WTC11 (cell line): ENCODE data around the gene OPCML. TPM values are rescaled to one million over a fixed set of nuclear protein-coding genes. Genes with fewer than 3 reads are reported as not detected.

Experiments
- ATAC-seq: fragments of 200-7000 bp; cut with Tn5 transposase; 2 replicates; pipeline ENCODE4 v1.10.0; 2021; ENCODE audit warnings: mild to moderate bottlenecking, moderate library complexity
- CTCF ChIA-PET: fragments of 300-600 bp; sonication (Branson Sonifier 250); formaldehyde crosslinking; loops from one replicate; lab custom pipeline; 2021; ENCODE audit warnings: antibody characterized with exemption; lab: Charles Lee
- POLR2A ChIA-PET: fragments of 350-600 bp; sonication (Branson Sonifier 250); formaldehyde crosslinking; loops from one replicate; lab custom pipeline; 2021; ENCODE audit warnings: antibody characterized with exemption; lab: Charles Lee
- DNase-seq: peaks from one replicate; pipeline ENCODE4 v3.0.0; 2021; ENCODE audit warnings: low spot score
- H3K27ac Mint-ChIP-seq: 2 replicates; pipeline ENCODE4 v1.8.0; 2021; ENCODE audit warnings: mixed read lengths
- H3K27me3 Mint-ChIP-seq: 2 replicates; pipeline ENCODE4 v1.8.0; 2021; ENCODE audit warnings: low read depth, mild to moderate bottlenecking, moderate library complexity, mixed read lengths
- H3K36me3 Mint-ChIP-seq: 2 replicates; pipeline ENCODE4 v1.8.0; 2021; ENCODE audit warnings: mixed read lengths
- H3K4me1 Mint-ChIP-seq: 2 replicates; pipeline ENCODE4 v1.8.0; 2022; ENCODE audit warnings: mixed read lengths
- H3K4me3 Mint-ChIP-seq: 2 replicates; pipeline ENCODE4 v1.8.0; 2021; ENCODE audit warnings: mild to moderate bottlenecking, moderate library complexity, mixed read lengths
- H3K9me3 Mint-ChIP-seq: 2 replicates; pipeline ENCODE4 v1.8.0; 2021; ENCODE audit warnings: mixed read lengths
- GABPB1 ChIP-seq: sonication (generic); formaldehyde crosslinking; IDR thresholded peaks from 2 replicates; pipeline ENCODE4 v1.8.1; 2023; ENCODE audit warnings: mild to moderate bottlenecking, missing genetic modification reagents
- JAZF1 ChIP-seq: fragments of 250-450 bp; sonication (Bioruptor Pico); IDR thresholded peaks from 2 replicates; pipeline ENCODE4 v1.9.0; 2021; ENCODE audit warnings: moderate library complexity, mild to moderate bottlenecking, inconsistent platforms
- NFE2L1 ChIP-seq: sonication (generic); formaldehyde crosslinking; IDR thresholded peaks from 2 replicates; pipeline ENCODE4 v1.8.1; 2023; ENCODE audit warnings: missing genetic modification reagents
- NFYB ChIP-seq: sonication (generic); formaldehyde crosslinking; conservative IDR thresholded peaks from 2 replicates; pipeline ENCODE4 v1.8.0; 2022; ENCODE audit warnings: low read depth, missing genetic modification reagents
- NR3C1 ChIP-seq: sonication (generic); formaldehyde crosslinking; conservative IDR thresholded peaks from 2 replicates; pipeline ENCODE4 v1.8.1; 2023; ENCODE audit warnings: low read depth, mild to moderate bottlenecking, missing genetic modification reagents
- RORB ChIP-seq: fragments of 250-450 bp; sonication (Bioruptor Pico); IDR thresholded peaks from 2 replicates; pipeline ENCODE4 v1.9.0; 2021; ENCODE audit warnings: mild to moderate bottlenecking
- SMAD3 ChIP-seq: sonication (generic); formaldehyde crosslinking; IDR thresholded peaks from 2 replicates; pipeline ENCODE4 v1.8.0; 2022; ENCODE audit warnings: missing genetic modification reagents, mild to moderate bottlenecking, borderline replicate concordance
- ZNF317 ChIP-seq: sonication (generic); formaldehyde crosslinking; IDR thresholded peaks from 2 replicates; pipeline ENCODE4 v1.8.1; 2023; ENCODE audit warnings: low read depth, mild to moderate bottlenecking, moderate library complexity, missing genetic modification reagents, borderline replicate concordance
- ZNF423 ChIP-seq: fragments of 250-450 bp; sonication (Bioruptor Pico); IDR thresholded peaks from 2 replicates; pipeline ENCODE4 v2.1.2; 2022; ENCODE audit warnings: mild to moderate bottlenecking, moderate library complexity
- total RNA-seq: library from RNA; stranded (reverse); gene quantifications from 3 replicates; pipeline ENCODE4 v1.2.3, GENCODE V29; 2021
- TF ChIP-seq, protein P1 (sequence below): sonication (generic); formaldehyde crosslinking; IDR thresholded peaks from 2 replicates; pipeline ENCODE4 v1.8.1; 2022; ENCODE audit warnings: low read depth, missing genetic modification reagents, borderline replicate concordance
- TF ChIP-seq, protein P2 (sequence below): sonication (generic); formaldehyde crosslinking; IDR thresholded peaks from 2 replicates; pipeline ENCODE4 v1.8.1; 2022; ENCODE audit warnings: low read depth, mild to moderate bottlenecking, moderate library complexity, missing genetic modification reagents, borderline replicate concordance
- TF ChIP-seq, protein P3 (sequence below): sonication (generic); formaldehyde crosslinking; IDR thresholded peaks from 2 replicates; pipeline ENCODE4 v1.8.1; 2022; ENCODE audit warnings: mild to moderate bottlenecking, moderate library complexity, missing genetic modification reagents
- TF ChIP-seq, protein P4 (sequence below): fragments of 250-450 bp; sonication (Bioruptor Pico); conservative IDR thresholded peaks from 2 replicates; pipeline ENCODE4 v1.9.0; 2021; ENCODE audit warnings: mild to moderate bottlenecking
- TF ChIP-seq, protein P5 (sequence below): fragments of 250-450 bp; sonication (Bioruptor Pico); IDR thresholded peaks from 2 replicates; pipeline ENCODE4 v1.9.0; 2021; ENCODE audit warnings: mild to moderate bottlenecking
- TF ChIP-seq, protein P6 (sequence below): sonication (generic); formaldehyde crosslinking; IDR thresholded peaks from 2 replicates; pipeline ENCODE4 v1.8.0; 2023; ENCODE audit warnings: missing genetic modification reagents, mild to moderate bottlenecking, borderline replicate concordance

The OPCML gene
- total RNA-seq, 1 experiment from 2014 or later: 1.5 TPM

DNA sequence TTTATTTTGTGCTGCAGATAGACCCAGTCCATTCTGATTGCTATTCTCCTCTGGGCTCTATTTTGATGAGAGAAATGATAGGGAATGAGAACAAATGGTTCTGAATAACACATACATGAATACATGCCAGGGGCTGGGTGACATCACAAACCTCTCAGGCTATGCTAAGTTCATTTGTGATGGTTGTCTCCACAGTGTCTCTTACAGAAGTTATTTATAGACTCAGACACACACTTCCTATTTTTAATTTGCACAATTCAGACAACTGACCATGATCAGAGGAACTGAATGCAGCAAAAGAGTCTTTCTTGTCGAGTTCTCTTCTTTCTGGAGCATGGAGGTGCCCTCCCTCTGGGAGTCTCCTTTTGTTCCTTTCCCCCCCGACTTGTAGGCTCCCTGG lies 991.7 kb downstream of the OPCML start:
- no peak overlapping the region for H3K4me3 Mint-ChIP-seq
- CTCF ChIA-PET: no interaction called here
- H3K36me3 Mint-ChIP-seq: no peaks in the 10 kb centered on the region
- H3K9me3 Mint-ChIP-seq: peaks cover 2% of the 10 kb centered on the region
- no peak overlapping the region for H3K27ac Mint-ChIP-seq
- TF ChIP-seq, protein P1, sequence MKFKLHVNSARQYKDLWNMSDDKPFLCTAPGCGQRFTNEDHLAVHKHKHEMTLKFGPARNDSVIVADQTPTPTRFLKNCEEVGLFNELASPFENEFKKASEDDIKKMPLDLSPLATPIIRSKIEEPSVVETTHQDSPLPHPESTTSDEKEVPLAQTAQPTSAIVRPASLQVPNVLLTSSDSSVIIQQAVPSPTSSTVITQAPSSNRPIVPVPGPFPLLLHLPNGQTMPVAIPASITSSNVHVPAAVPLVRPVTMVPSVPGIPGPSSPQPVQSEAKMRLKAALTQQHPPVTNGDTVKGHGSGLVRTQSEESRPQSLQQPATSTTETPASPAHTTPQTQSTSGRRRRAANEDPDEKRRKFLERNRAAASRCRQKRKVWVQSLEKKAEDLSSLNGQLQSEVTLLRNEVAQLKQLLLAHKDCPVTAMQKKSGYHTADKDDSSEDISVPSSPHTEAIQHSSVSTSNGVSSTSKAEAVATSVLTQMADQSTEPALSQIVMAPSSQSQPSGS (CRISPR knock-in tag): no peak
- TF ChIP-seq ZNF423: no peak
- no peak for TF ChIP-seq ZNF317 (CRISPR knock-in tag)
- TF ChIP-seq RORB: no peak
- TF ChIP-seq, protein P2, sequence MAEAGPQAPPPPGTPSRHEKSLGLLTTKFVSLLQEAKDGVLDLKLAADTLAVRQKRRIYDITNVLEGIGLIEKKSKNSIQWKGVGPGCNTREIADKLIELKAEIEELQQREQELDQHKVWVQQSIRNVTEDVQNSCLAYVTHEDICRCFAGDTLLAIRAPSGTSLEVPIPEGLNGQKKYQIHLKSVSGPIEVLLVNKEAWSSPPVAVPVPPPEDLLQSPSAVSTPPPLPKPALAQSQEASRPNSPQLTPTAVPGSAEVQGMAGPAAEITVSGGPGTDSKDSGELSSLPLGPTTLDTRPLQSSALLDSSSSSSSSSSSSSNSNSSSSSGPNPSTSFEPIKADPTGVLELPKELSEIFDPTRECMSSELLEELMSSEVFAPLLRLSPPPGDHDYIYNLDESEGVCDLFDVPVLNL (CRISPR knock-in tag): no peak
- TF ChIP-seq, protein P3, sequence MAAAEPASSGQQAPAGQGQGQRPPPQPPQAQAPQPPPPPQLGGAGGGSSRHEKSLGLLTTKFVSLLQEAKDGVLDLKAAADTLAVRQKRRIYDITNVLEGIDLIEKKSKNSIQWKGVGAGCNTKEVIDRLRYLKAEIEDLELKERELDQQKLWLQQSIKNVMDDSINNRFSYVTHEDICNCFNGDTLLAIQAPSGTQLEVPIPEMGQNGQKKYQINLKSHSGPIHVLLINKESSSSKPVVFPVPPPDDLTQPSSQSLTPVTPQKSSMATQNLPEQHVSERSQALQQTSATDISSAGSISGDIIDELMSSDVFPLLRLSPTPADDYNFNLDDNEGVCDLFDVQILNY: no peak
- TF ChIP-seq, protein P4, sequence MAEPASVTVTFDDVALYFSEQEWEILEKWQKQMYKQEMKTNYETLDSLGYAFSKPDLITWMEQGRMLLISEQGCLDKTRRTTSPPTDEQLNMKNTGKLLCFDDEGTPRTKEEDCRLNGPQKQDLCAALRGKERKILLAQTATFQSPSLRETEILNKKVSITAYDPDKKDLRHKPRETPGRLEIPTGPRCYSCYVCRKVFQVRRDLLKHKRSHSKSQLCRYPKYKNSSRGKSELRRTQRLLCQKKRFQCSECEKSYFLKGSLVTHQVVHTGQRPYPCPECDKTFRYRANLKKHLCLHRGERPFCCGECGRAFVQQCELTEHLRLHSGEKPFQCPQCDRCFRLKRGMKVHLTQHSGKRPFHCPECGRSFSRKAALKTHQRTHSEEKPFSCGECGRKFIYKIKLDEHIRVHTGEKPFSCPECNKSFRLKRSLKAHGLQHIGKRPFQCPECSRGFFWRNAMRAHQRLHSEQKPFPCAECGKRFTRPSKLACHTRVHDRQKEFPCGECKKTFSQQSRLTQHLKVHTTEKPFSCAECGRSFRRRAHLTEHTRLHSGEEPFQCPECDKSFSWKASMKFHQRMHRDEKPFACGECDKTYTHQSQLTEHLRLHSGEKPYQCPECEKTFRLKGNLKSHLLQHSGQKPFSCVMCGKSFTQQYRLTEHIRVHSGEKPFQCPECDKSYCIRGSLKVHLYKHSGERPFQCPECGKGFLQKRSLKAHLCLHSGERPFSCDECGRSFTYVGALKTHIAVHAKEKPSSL (CRISPR knock-in tag): no peak
- no peak for TF ChIP-seq NFE2L1
- TF ChIP-seq GABPB1: no peak
- DNase-seq: no peak
- no peaks in the 10 kb centered on the region for H3K4me1 Mint-ChIP-seq
- POLR2A ChIA-PET: no interaction called here
- no peaks in the 10 kb centered on the region for H3K27me3 Mint-ChIP-seq
- no peak for ATAC-seq

DNA sequence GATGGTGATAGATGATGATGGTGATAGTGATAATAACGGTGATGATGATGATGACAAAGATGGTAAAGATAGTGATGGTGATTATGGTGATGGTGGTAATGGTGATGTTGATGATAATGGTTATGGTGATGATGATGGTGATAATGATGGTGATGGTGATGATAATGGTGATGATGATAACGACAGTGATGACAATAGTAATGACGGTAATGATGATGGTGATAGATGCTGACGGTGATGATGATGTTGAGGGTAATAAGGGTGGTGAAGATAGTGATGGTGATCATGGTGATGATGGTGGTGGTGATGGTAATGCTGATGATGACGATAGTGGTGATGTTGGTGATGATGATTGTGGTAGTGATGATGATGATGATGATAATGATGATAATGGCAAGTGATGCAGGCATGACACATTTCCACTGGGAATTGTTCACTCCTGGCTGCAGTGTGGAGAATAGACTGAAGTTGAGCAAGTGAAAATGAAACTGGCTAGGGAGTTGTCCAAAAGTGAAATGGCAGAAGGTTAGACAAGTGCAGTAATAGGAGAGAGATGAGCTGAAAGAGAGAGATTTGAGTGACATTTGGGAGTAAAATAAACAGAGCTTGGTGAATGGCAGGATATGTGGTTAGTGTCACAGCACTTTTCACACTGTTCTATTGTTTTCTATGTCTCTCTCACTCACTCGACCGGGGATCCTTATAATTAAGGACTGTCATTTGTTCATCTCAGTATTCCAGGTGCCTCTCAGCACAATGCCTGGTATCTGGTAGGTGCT lies 992.5 kb downstream of the OPCML start:
- Mint-ChIP-seq H3K9me3 (no peaks in the 10 kb centered on the region), H3K27ac (no peak overlapping the region), H3K4me3 (no peak overlapping the region), H3K27me3 (no peaks in the 10 kb centered on the region), H3K36me3 (no peaks in the 10 kb centered on the region), H3K4me1 (no peaks in the 10 kb centered on the region)
- ATAC-seq (no peak), DNase-seq (no peak)
- POLR2A ChIA-PET: no interaction called here
- TF ChIP-seq SMAD3 (no peak), JAZF1 (CRISPR knock-in tag) (no peak), NR3C1 (CRISPR knock-in tag) (no peak), NFYB (no peak)
- TF ChIP-seq, protein P5, sequence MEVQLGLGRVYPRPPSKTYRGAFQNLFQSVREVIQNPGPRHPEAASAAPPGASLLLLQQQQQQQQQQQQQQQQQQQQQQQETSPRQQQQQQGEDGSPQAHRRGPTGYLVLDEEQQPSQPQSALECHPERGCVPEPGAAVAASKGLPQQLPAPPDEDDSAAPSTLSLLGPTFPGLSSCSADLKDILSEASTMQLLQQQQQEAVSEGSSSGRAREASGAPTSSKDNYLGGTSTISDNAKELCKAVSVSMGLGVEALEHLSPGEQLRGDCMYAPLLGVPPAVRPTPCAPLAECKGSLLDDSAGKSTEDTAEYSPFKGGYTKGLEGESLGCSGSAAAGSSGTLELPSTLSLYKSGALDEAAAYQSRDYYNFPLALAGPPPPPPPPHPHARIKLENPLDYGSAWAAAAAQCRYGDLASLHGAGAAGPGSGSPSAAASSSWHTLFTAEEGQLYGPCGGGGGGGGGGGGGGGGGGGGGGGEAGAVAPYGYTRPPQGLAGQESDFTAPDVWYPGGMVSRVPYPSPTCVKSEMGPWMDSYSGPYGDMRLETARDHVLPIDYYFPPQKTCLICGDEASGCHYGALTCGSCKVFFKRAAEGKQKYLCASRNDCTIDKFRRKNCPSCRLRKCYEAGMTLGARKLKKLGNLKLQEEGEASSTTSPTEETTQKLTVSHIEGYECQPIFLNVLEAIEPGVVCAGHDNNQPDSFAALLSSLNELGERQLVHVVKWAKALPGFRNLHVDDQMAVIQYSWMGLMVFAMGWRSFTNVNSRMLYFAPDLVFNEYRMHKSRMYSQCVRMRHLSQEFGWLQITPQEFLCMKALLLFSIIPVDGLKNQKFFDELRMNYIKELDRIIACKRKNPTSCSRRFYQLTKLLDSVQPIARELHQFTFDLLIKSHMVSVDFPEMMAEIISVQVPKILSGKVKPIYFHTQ (CRISPR knock-in tag): no peak
- TF ChIP-seq, protein P6, sequence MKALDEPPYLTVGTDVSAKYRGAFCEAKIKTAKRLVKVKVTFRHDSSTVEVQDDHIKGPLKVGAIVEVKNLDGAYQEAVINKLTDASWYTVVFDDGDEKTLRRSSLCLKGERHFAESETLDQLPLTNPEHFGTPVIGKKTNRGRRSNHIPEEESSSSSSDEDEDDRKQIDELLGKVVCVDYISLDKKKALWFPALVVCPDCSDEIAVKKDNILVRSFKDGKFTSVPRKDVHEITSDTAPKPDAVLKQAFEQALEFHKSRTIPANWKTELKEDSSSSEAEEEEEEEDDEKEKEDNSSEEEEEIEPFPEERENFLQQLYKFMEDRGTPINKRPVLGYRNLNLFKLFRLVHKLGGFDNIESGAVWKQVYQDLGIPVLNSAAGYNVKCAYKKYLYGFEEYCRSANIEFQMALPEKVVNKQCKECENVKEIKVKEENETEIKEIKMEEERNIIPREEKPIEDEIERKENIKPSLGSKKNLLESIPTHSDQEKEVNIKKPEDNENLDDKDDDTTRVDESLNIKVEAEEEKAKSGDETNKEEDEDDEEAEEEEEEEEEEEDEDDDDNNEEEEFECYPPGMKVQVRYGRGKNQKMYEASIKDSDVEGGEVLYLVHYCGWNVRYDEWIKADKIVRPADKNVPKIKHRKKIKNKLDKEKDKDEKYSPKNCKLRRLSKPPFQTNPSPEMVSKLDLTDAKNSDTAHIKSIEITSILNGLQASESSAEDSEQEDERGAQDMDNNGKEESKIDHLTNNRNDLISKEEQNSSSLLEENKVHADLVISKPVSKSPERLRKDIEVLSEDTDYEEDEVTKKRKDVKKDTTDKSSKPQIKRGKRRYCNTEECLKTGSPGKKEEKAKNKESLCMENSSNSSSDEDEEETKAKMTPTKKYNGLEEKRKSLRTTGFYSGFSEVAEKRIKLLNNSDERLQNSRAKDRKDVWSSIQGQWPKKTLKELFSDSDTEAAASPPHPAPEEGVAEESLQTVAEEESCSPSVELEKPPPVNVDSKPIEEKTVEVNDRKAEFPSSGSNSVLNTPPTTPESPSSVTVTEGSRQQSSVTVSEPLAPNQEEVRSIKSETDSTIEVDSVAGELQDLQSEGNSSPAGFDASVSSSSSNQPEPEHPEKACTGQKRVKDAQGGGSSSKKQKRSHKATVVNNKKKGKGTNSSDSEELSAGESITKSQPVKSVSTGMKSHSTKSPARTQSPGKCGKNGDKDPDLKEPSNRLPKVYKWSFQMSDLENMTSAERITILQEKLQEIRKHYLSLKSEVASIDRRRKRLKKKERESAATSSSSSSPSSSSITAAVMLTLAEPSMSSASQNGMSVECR (CRISPR knock-in tag): no peak
- CTCF ChIA-PET: no interaction called here
